Liver (tissue), 9 donors: ENCODE data around the gene PGR. TPM values are rescaled to one million over a fixed set of nuclear protein-coding genes. Genes with fewer than 3 reads are reported as not detected.

Experiments
- DNase-seq: peaks from one replicate; pipeline ENCODE4 v3.0.0-alpha.2; 2017; ENCODE audit warnings: low spot score
- H3K27ac ChIP-seq, 2 donors: one replicate each; pipeline ENCODE4 v1.7.0; 2013; ENCODE audit warnings: inconsistent platforms in 2 of 2, low read length in 2 of 2, control low read depth in 1 of 2, low read depth in 1 of 2, mild to moderate bottlenecking in 1 of 2
- H3K27me3 ChIP-seq, 4 donors: one replicate each; pipeline versions ENCODE4 v1.6.1 to v1.7.0; 2013; ENCODE audit warnings: low read length in 3 of 4, inconsistent platforms in 1 of 4, mild to moderate bottlenecking in 1 of 4, moderate library complexity in 1 of 4; ENCODE audit not compliant: control insufficient read depth in 4 of 4, insufficient read depth in 4 of 4
- H3K36me3 ChIP-seq, 4 donors: one replicate each; pipeline versions ENCODE4 v1.6.1 to v1.7.0; 2013; ENCODE audit warnings: low read length in 3 of 4, mild to moderate bottlenecking in 3 of 4, low read depth in 1 of 4, moderate library complexity in 1 of 4; ENCODE audit not compliant: control insufficient read depth in 4 of 4, insufficient read depth in 3 of 4
- H3K4me1 ChIP-seq, 4 donors: one replicate each; pipeline versions ENCODE4 v1.6.1 to v1.7.0; 2013; ENCODE audit warnings: low read length in 3 of 4, mild to moderate bottlenecking in 3 of 4, moderate library complexity in 1 of 4; ENCODE audit not compliant: control insufficient read depth in 4 of 4, insufficient read depth in 4 of 4
- H3K4me3 ChIP-seq, 3 donors: one replicate each; pipeline versions ENCODE4 v1.6.1 to v1.7.0; 2013; ENCODE audit warnings: low read length in 3 of 3, control low read depth in 1 of 3, low read depth in 1 of 3, mild to moderate bottlenecking in 1 of 3
- H3K9ac ChIP-seq, 2 donors: one replicate each; pipeline ENCODE4 v1.7.0; 2013; ENCODE audit warnings: low read length in 2 of 2, mild to moderate bottlenecking in 2 of 2, moderate library complexity in 2 of 2, control low read depth in 1 of 2, low read depth in 1 of 2
- H3K9me3 ChIP-seq, 4 donors: one replicate each; pipeline versions ENCODE4 v1.6.1 to v1.7.0; 2013; ENCODE audit warnings: low read length in 3 of 4; ENCODE audit not compliant: control insufficient read depth in 4 of 4
- EGR1 ChIP-seq, 2 donors: IDR thresholded peaks; 2 replicates each; pipeline ENCODE4 v1.6.1; 2016 to 2018; ENCODE audit warnings: antibody characterized with exemption in 2 of 2, low read depth in 2 of 2
- FOXA1 ChIP-seq: IDR thresholded peaks from 2 replicates; pipeline ENCODE4 v1.6.1; 2016; ENCODE audit warnings: antibody characterized with exemption
- FOXA2 ChIP-seq: IDR thresholded peaks from 2 replicates; pipeline ENCODE4 v1.6.1; 2016; ENCODE audit warnings: antibody characterized with exemption
- GABPA ChIP-seq, 2 donors: IDR thresholded peaks in 1 of 2; conservative IDR thresholded peaks in 1 of 2; 2 replicates each; pipeline ENCODE4 v1.6.1; 2016; ENCODE audit warnings: antibody characterized with exemption in 2 of 2, mild to moderate bottlenecking in 1 of 2, moderate library complexity in 1 of 2
- HNF4A ChIP-seq, 2 donors: conservative IDR thresholded peaks; 2 replicates each; pipeline ENCODE4 v1.6.1; 2016; ENCODE audit warnings: antibody characterized with exemption in 2 of 2, mild to moderate bottlenecking in 2 of 2
- HNF4G ChIP-seq: IDR thresholded peaks from 2 replicates; pipeline ENCODE4 v1.6.1; 2016; ENCODE audit warnings: antibody characterized with exemption
- JUND ChIP-seq, 2 donors: IDR thresholded peaks; 2 replicates each; pipeline ENCODE4 v1.6.1; 2016; ENCODE audit warnings: antibody characterized with exemption in 2 of 2
- NR2F2 ChIP-seq: IDR thresholded peaks from 2 replicates; pipeline ENCODE4 v1.6.1; 2016; ENCODE audit warnings: antibody characterized with exemption
- RAD21 ChIP-seq, 2 donors: IDR thresholded peaks; 2 replicates each; pipeline ENCODE4 v1.6.1; 2016; ENCODE audit warnings: antibody characterized with exemption in 2 of 2, mild to moderate bottlenecking in 2 of 2
- RXRA ChIP-seq, 2 donors: IDR thresholded peaks; 2 replicates each; pipeline ENCODE4 v1.6.1; 2017 to 2018; ENCODE audit warnings: antibody characterized with exemption in 2 of 2, mild to moderate bottlenecking in 1 of 2
- SP1 ChIP-seq: IDR thresholded peaks from 2 replicates; pipeline ENCODE4 v1.6.1; 2018; ENCODE audit warnings: antibody characterized with exemption, mild to moderate bottlenecking
- TAF1 ChIP-seq: conservative IDR thresholded peaks from 2 replicates; pipeline ENCODE4 v1.6.1; 2016; ENCODE audit warnings: antibody characterized with exemption, mild to moderate bottlenecking
- YY1 ChIP-seq: IDR thresholded peaks from 2 replicates; pipeline ENCODE4 v1.6.1; 2016; ENCODE audit warnings: antibody characterized with exemption, mild to moderate bottlenecking
- WGBS: extraction: QIAGEN DNeasy Blood & Tissue Kit; methylation state at CpG from one replicate; pipeline ENCODE4 v1.1.7; 2013; 5-methylcytosine and 5-hydroxymethylcytosine counted together
- polyA plus RNA-seq, 2 donors: library from polyadenylated mRNA; stranded (reverse) in 1 of 2; unstranded in 1 of 2; fragments of 200-250 nt in 1 of 2; fragments of >200 nt in 1 of 2; fragmentation: Nextera tagmentation in 1 of 2; extraction: Ambion mirVana in 1 of 2; gene quantifications; one replicate each; pipeline versions ENCODE4 v1.2.1 to v1.2.3, GENCODE V29; 2013 to 2015
- total RNA-seq, 2 donors: library from RNA; depleted of rRNA; stranded (reverse); fragments of >200 nt; gene quantifications; one replicate each; pipeline ENCODE4 v1.2.3, GENCODE V29; 2014
- TF ChIP-seq, protein P1 (sequence below): IDR thresholded peaks from 2 replicates; pipeline ENCODE4 v1.6.1; 2016; ENCODE audit warnings: antibody characterized with exemption, mild to moderate bottlenecking
- TF ChIP-seq, protein P2 (sequence below): IDR thresholded peaks from 2 replicates; pipeline ENCODE4 v1.6.1; 2016; ENCODE audit warnings: antibody characterized with exemption
- TF ChIP-seq, protein P3 (sequence below): fragments of 150-350 bp; IDR thresholded peaks from 2 replicates; pipeline ENCODE4 v1.5.1; 2017; ENCODE audit warnings: improper control_type of control experiment, low read depth, low read length; ENCODE audit not compliant: missing input control
- TF ChIP-seq, protein P4 (sequence below): IDR thresholded peaks from 2 replicates; pipeline ENCODE4 v1.6.1; 2016; ENCODE audit warnings: antibody characterized with exemption
- donor health status: healthy.
- donor health status: healthy.
- donor health status: healthy.
- donor health status: healthy.
- donor health status: healthy.

Gene PGR
- total and polyA plus RNA-seq, 4 donors = 0.04 to 0.17 (median 0.16) TPM; not detected in 1

DNA sequence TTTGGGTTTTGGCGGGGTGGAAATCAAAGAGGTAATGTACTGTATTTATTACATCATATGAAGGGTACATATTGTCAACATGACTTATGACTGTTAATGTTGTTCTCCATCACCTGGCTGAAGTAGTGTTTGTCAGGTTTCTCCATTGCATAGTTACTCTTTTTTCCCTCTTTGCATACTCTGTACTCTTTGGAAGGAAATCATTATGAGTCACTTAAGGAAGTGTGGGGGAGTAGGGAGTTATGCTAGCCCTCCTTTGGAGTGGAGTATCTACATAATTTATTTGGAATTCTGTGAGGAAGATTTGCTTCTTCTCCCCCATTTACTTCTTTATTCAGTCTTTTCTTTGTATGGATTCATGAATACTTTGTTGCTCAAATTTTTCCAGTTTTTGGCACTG lies 3.6 kb upstream of the PGR start:
- WGBS = 77% methylated on average over 1 of the region's 1 CpG
- TF ChIP-seq, protein P1, sequence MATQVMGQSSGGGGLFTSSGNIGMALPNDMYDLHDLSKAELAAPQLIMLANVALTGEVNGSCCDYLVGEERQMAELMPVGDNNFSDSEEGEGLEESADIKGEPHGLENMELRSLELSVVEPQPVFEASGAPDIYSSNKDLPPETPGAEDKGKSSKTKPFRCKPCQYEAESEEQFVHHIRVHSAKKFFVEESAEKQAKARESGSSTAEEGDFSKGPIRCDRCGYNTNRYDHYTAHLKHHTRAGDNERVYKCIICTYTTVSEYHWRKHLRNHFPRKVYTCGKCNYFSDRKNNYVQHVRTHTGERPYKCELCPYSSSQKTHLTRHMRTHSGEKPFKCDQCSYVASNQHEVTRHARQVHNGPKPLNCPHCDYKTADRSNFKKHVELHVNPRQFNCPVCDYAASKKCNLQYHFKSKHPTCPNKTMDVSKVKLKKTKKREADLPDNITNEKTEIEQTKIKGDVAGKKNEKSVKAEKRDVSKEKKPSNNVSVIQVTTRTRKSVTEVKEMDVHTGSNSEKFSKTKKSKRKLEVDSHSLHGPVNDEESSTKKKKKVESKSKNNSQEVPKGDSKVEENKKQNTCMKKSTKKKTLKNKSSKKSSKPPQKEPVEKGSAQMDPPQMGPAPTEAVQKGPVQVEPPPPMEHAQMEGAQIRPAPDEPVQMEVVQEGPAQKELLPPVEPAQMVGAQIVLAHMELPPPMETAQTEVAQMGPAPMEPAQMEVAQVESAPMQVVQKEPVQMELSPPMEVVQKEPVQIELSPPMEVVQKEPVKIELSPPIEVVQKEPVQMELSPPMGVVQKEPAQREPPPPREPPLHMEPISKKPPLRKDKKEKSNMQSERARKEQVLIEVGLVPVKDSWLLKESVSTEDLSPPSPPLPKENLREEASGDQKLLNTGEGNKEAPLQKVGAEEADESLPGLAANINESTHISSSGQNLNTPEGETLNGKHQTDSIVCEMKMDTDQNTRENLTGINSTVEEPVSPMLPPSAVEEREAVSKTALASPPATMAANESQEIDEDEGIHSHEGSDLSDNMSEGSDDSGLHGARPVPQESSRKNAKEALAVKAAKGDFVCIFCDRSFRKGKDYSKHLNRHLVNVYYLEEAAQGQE = no peak
- no peak for TF ChIP-seq RAD21 (IDR thresholded peaks at IDR 0.05)
- no peak for TF ChIP-seq HNF4G
- TF ChIP-seq RXRA (IDR thresholded peaks at IDR 0.05) = no peak
- no peak for TF ChIP-seq SP1
- TF ChIP-seq JUND (IDR thresholded peaks at IDR 0.05) = no peak
- TF ChIP-seq, protein P2, sequence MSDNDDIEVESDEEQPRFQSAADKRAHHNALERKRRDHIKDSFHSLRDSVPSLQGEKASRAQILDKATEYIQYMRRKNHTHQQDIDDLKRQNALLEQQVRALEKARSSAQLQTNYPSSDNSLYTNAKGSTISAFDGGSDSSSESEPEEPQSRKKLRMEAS = no peak
- no peak for TF ChIP-seq GABPA (IDR thresholded peaks at IDR 0.05 in 1 of 2, conservative IDR thresholded peaks at IDR 0.05 in 1 of 2)
- TF ChIP-seq HNF4A (conservative IDR thresholded peaks at IDR 0.05) = no peak
- no peak for TF ChIP-seq FOXA1
- no peak for TF ChIP-seq TAF1
- TF ChIP-seq, protein P3, sequence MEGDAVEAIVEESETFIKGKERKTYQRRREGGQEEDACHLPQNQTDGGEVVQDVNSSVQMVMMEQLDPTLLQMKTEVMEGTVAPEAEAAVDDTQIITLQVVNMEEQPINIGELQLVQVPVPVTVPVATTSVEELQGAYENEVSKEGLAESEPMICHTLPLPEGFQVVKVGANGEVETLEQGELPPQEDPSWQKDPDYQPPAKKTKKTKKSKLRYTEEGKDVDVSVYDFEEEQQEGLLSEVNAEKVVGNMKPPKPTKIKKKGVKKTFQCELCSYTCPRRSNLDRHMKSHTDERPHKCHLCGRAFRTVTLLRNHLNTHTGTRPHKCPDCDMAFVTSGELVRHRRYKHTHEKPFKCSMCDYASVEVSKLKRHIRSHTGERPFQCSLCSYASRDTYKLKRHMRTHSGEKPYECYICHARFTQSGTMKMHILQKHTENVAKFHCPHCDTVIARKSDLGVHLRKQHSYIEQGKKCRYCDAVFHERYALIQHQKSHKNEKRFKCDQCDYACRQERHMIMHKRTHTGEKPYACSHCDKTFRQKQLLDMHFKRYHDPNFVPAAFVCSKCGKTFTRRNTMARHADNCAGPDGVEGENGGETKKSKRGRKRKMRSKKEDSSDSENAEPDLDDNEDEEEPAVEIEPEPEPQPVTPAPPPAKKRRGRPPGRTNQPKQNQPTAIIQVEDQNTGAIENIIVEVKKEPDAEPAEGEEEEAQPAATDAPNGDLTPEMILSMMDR = no peak
- TF ChIP-seq EGR1 (IDR thresholded peaks at IDR 0.05; ENCODE audit: low read depth in 2 of 2) = no peak
- no peak for TF ChIP-seq YY1
- TF ChIP-seq, protein P4, sequence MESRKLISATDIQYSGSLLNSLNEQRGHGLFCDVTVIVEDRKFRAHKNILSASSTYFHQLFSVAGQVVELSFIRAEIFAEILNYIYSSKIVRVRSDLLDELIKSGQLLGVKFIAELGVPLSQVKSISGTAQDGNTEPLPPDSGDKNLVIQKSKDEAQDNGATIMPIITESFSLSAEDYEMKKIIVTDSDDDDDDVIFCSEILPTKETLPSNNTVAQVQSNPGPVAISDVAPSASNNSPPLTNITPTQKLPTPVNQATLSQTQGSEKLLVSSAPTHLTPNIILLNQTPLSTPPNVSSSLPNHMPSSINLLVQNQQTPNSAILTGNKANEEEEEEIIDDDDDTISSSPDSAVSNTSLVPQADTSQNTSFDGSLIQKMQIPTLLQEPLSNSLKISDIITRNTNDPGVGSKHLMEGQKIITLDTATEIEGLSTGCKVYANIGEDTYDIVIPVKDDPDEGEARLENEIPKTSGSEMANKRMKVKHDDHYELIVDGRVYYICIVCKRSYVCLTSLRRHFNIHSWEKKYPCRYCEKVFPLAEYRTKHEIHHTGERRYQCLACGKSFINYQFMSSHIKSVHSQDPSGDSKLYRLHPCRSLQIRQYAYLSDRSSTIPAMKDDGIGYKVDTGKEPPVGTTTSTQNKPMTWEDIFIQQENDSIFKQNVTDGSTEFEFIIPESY = no peak
- no peak for TF ChIP-seq NR2F2
- TF ChIP-seq FOXA2 = no peak
- DNase-seq = no peak
- no peak overlapping the region for H3K27ac ChIP-seq
- H3K27me3 ChIP-seq = peaks cover 0 to 13% (median 1%) of the 10 kb centered on the region in 4 donors
- H3K9me3 ChIP-seq = no peaks in the 10 kb centered on the region
- no peak overlapping the region for H3K9ac ChIP-seq
- H3K4me3 ChIP-seq = no peak overlapping the region
- H3K4me1 ChIP-seq = peaks cover 3 to 14% (median 12%) of the 10 kb centered on the region in 4 donors
- no peaks in the 10 kb centered on the region for H3K36me3 ChIP-seq
